ENCODE data around the gene ILF3.

The ILF3 gene

GRCh38 chr19:10699650-10700335 is 45.6 kb downstream of the ILF3 start:
- Histone ChIP-seq H3K27me3 (ENCODE audit: control insufficient read depth, insufficient read depth, low read length) (no peaks in the 10 kb centered on the region), H3K4me1 (ENCODE audit: control insufficient read depth, insufficient read depth, low read length) (no peaks in the 10 kb centered on the region), H3K27ac (ENCODE audit: low read length) (no peak overlapping the region), H3K36me3 (ENCODE audit: control insufficient read depth, insufficient read depth, low read length) (no peaks in the 10 kb centered on the region), H3K9me3 (ENCODE audit: control insufficient read depth, insufficient read depth, low read length) (no peaks in the 10 kb centered on the region), H3K4me3 (ENCODE audit: low read length) (no peak overlapping the region)
- no peak for DNase-seq (ENCODE audit: low read depth, low spot score)
- WGBS (ENCODE audit: insufficient coverage, insufficient read length): no CpG with 5 or more reads among the region's 15 CpGs

- Histone ChIP-seq H3K4me3 (ENCODE audit: low read length) (peak overlapping the region; percentile 97; the same call in 1 of the 2 replicates), H3K27ac (ENCODE audit: low read length) (no peak overlapping the region), H3K36me3 (ENCODE audit: control insufficient read depth, insufficient read depth, low read length) (no peaks in the 10 kb centered on the region), H3K4me1 (ENCODE audit: control insufficient read depth, insufficient read depth, low read length) (no peaks in the 10 kb centered on the region), H3K9me3 (ENCODE audit: control insufficient read depth, insufficient read depth, low read length) (no peaks in the 10 kb centered on the region), H3K27me3 (ENCODE audit: control insufficient read depth, insufficient read depth, low read length) (no peaks in the 10 kb centered on the region)
- DNase-seq (ENCODE audit: low read depth, low spot score): no peak
- WGBS (ENCODE audit: insufficient coverage, insufficient read length): no CpG with 5 or more reads among the region's 24 CpGs
Observed at GRCh38 chr19:10701955-10702525, 47.9 kb downstream of the ILF3 start.

GRCh38 chr19:10706990-10707389 is 52.8 kb downstream of the ILF3 start:
- no peak overlapping the region for H3K4me3 ChIP-seq (ENCODE audit: low read length)
- WGBS (ENCODE audit: insufficient coverage, insufficient read length): no CpG with 5 or more reads among the region's 12 CpGs
- H3K36me3 ChIP-seq (ENCODE audit: control insufficient read depth, insufficient read depth, low read length): 0 out of 2 replicates have a peak, but pooled peaks cover 3% of the 10 kb centered on the region
- H3K4me1 ChIP-seq (ENCODE audit: control insufficient read depth, insufficient read depth, low read length): no peaks in the 10 kb centered on the region
- no peak for DNase-seq (ENCODE audit: low read depth, low spot score)
- H3K27ac ChIP-seq (ENCODE audit: low read length): no peak overlapping the region
- H3K9me3 ChIP-seq (ENCODE audit: control insufficient read depth, insufficient read depth, low read length): no peaks in the 10 kb centered on the region
- H3K27me3 ChIP-seq (ENCODE audit: control insufficient read depth, insufficient read depth, low read length): no peaks in the 10 kb centered on the region

DNA sequence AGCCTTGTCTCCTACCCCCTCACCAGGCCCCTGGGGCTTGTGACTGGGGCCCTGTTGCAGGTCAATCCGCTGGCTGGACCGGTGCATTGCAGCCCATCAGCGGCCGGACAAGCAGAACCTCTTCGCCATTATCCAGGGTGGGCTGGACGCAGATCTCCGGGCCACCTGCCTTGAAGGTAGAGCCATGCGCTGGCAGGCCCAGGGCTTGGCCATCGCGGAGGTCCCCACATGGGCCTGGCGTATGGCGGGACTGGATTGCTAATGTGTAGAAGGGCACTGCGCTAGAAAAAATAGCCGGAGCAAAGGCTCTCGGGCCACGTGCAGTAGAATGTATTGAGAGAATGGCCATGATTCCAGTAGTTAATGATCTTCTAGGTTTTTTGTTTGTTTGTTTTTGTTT is 53.3 kb downstream of the ILF3 start:
- Histone ChIP-seq H3K36me3 (ENCODE audit: control insufficient read depth, insufficient read depth, low read length) (0 out of 2 replicates have a peak, but pooled peaks cover 3% of the 10 kb centered on the region), H3K27ac (ENCODE audit: low read length) (no peak overlapping the region), H3K27me3 (ENCODE audit: control insufficient read depth, insufficient read depth, low read length) (no peaks in the 10 kb centered on the region), H3K9me3 (ENCODE audit: control insufficient read depth, insufficient read depth, low read length) (no peaks in the 10 kb centered on the region), H3K4me1 (ENCODE audit: control insufficient read depth, insufficient read depth, low read length) (no peaks in the 10 kb centered on the region), H3K4me3 (ENCODE audit: low read length) (no peak overlapping the region)
- no peak for DNase-seq (ENCODE audit: low read depth, low spot score)
- WGBS (ENCODE audit: insufficient coverage, insufficient read length): no CpG with 5 or more reads among the region's 16 CpGs

- Histone ChIP-seq H3K27ac (ENCODE audit: low read length) (no peak overlapping the region), H3K27me3 (ENCODE audit: control insufficient read depth, insufficient read depth, low read length) (no peaks in the 10 kb centered on the region), H3K4me1 (ENCODE audit: control insufficient read depth, insufficient read depth, low read length) (no peaks in the 10 kb centered on the region), H3K9me3 (ENCODE audit: control insufficient read depth, insufficient read depth, low read length) (no peaks in the 10 kb centered on the region), H3K4me3 (ENCODE audit: low read length) (no peak overlapping the region), H3K36me3 (ENCODE audit: control insufficient read depth, insufficient read depth, low read length) (peaks cover 11% of the 10 kb centered on the region)
- WGBS (ENCODE audit: insufficient coverage, insufficient read length): no CpG with 5 or more reads among the region's 7 CpGs
- DNase-seq (ENCODE audit: low read depth, low spot score): no peak
Observed at GRCh38 chr19:10708291-10708690, 54.1 kb downstream of the ILF3 start.

- no peak for DNase-seq (ENCODE audit: low read depth, low spot score)
- Histone ChIP-seq H3K9me3 (ENCODE audit: control insufficient read depth, insufficient read depth, low read length) (no peaks in the 10 kb centered on the region), H3K4me1 (ENCODE audit: control insufficient read depth, insufficient read depth, low read length) (no peaks in the 10 kb centered on the region), H3K36me3 (ENCODE audit: control insufficient read depth, insufficient read depth, low read length) (peaks cover 12% of the 10 kb centered on the region), H3K27ac (ENCODE audit: low read length) (no peak overlapping the region), H3K4me3 (ENCODE audit: low read length) (no peak overlapping the region), H3K27me3 (ENCODE audit: control insufficient read depth, insufficient read depth, low read length) (no peaks in the 10 kb centered on the region)
- no CpG with 5 or more reads among the region's 14 CpGs for WGBS (ENCODE audit: insufficient coverage, insufficient read length)
Observed at GRCh38 chr19:10712045-10712444, 57.9 kb downstream of the ILF3 start.

- no peak overlapping the region for H3K4me3 ChIP-seq (ENCODE audit: low read length)
- H3K9me3 ChIP-seq (ENCODE audit: control insufficient read depth, insufficient read depth, low read length): no peaks in the 10 kb centered on the region
- no peaks in the 10 kb centered on the region for H3K4me1 ChIP-seq (ENCODE audit: control insufficient read depth, insufficient read depth, low read length)
- H3K27ac ChIP-seq (ENCODE audit: low read length): no peak overlapping the region
- peaks cover 9% of the 10 kb centered on the region for H3K36me3 ChIP-seq (ENCODE audit: control insufficient read depth, insufficient read depth, low read length)
- no peak for DNase-seq (ENCODE audit: low read depth, low spot score)
- no peaks in the 10 kb centered on the region for H3K27me3 ChIP-seq (ENCODE audit: control insufficient read depth, insufficient read depth, low read length)
- no CpG with 5 or more reads among the region's 23 CpGs for WGBS (ENCODE audit: insufficient coverage, insufficient read length)
Observed at GRCh38 chr19:10712754-10713153, 58.6 kb downstream of the ILF3 start.

DNA sequence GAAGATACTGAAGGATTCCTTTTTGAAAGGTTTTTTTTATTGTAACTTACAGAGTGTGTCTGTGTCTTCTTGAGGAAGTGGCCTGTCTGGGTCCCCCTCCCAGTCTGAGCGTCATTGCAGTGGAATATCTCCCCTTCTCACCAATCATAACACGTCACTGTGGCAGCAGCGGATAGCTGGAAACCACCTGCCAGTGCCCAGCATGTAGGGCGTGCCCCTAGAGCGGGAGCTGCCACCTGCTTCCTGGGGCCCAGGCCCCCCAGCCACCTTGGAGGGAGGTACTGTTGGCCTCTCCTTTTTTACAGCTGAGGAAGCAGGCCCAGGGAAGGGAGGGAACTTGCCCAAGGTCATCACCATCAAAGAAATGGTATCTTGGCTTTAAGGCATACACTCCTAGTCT is 59.2 kb downstream of the ILF3 start:
- H3K27me3 ChIP-seq (ENCODE audit: control insufficient read depth, insufficient read depth, low read length): no peaks in the 10 kb centered on the region
- H3K4me1 ChIP-seq (ENCODE audit: control insufficient read depth, insufficient read depth, low read length): no peaks in the 10 kb centered on the region
- H3K27ac ChIP-seq (ENCODE audit: low read length): no peak overlapping the region
- H3K9me3 ChIP-seq (ENCODE audit: control insufficient read depth, insufficient read depth, low read length): no peaks in the 10 kb centered on the region
- no peak overlapping the region for H3K4me3 ChIP-seq (ENCODE audit: low read length)
- peaks cover 9% of the 10 kb centered on the region for H3K36me3 ChIP-seq (ENCODE audit: control insufficient read depth, insufficient read depth, low read length)
- DNase-seq (ENCODE audit: low read depth, low spot score): no peak
- no CpG with 5 or more reads among the region's 5 CpGs for WGBS (ENCODE audit: insufficient coverage, insufficient read length)

GRCh38 chr19:10717054-10717355 is 62.9 kb downstream of the ILF3 start:
- H3K27ac ChIP-seq (ENCODE audit: low read length): no peak overlapping the region
- H3K4me3 ChIP-seq (ENCODE audit: low read length): no peak overlapping the region
- peaks cover 1% of the 10 kb centered on the region; the same call in 1 of the 2 replicates for H3K4me1 ChIP-seq (ENCODE audit: control insufficient read depth, insufficient read depth, low read length)
- no CpG with 5 or more reads among the region's 12 CpGs for WGBS (ENCODE audit: insufficient coverage, insufficient read length)
- no peak for DNase-seq (ENCODE audit: low read depth, low spot score)
- H3K36me3 ChIP-seq (ENCODE audit: control insufficient read depth, insufficient read depth, low read length): peaks cover 9% of the 10 kb centered on the region
- H3K27me3 ChIP-seq (ENCODE audit: control insufficient read depth, insufficient read depth, low read length): no peaks in the 10 kb centered on the region
- no peaks in the 10 kb centered on the region for H3K9me3 ChIP-seq (ENCODE audit: control insufficient read depth, insufficient read depth, low read length)

- H3K9me3 ChIP-seq (ENCODE audit: control insufficient read depth, insufficient read depth, low read length): no peaks in the 10 kb centered on the region
- H3K27me3 ChIP-seq (ENCODE audit: control insufficient read depth, insufficient read depth, low read length): no peaks in the 10 kb centered on the region
- peak within 1 kb of the TSS; percentile 74 for H3K4me3 ChIP-seq (ENCODE audit: low read length)
- DNase-seq (ENCODE audit: low read depth, low spot score): peak; percentile 100
- H3K36me3 ChIP-seq (ENCODE audit: control insufficient read depth, insufficient read depth, low read length): peaks cover 8% of the 10 kb centered on the region
- H3K27ac ChIP-seq (ENCODE audit: low read length): no peak within 1 kb of the TSS
- peaks cover 1% of the 10 kb centered on the region; the same call in 1 of the 2 replicates for H3K4me1 ChIP-seq (ENCODE audit: control insufficient read depth, insufficient read depth, low read length)
- no CpG with 5 or more reads among the region's 57 CpGs for WGBS (ENCODE audit: insufficient coverage, insufficient read length)
Observed at GRCh38 chr19:10717356-10718204, 63.4 kb downstream of the ILF3 start, which contains the start of gene DNM2. DNM2 (plus strand) TSS chr19:10718079; CDS start chr19:10718243, 164 bp downstream.
